H9 (cell line): ENCODE measurements around the gene FARSA. TPM values are rescaled to one million over a fixed set of nuclear protein-coding genes. Genes with fewer than 3 reads are reported as not detected.

Source experiments
- DNase-seq: peaks from one replicate; pipeline ENCODE4 v3.0.0-alpha.2; 2017
- H2AFZ ChIP-seq: one replicate; pipeline ENCODE4 v1.6.1; 2013; ENCODE audit warnings: mild to moderate bottlenecking, low read length, control low read depth, moderate library complexity
- H2AK5ac ChIP-seq: 2 replicates; pipeline ENCODE4 v1.6.1; 2013; ENCODE audit warnings: low read length, control low read depth, mixed read lengths; ENCODE audit not compliant: insufficient read length
- H2BK120ac ChIP-seq: one replicate; pipeline ENCODE4 v1.6.1; 2013; ENCODE audit warnings: low read depth, mild to moderate bottlenecking, low read length, control low read depth, inconsistent platforms; ENCODE audit not compliant: poor library complexity, severe bottlenecking
- H2BK12ac ChIP-seq: 2 replicates; pipeline ENCODE4 v1.6.1; 2013; ENCODE audit warnings: low read length, control low read depth, mixed read lengths, low read depth; ENCODE audit not compliant: insufficient read length
- H2BK15ac ChIP-seq: 2 replicates; pipeline ENCODE4 v1.6.1; 2013; ENCODE audit warnings: low read depth, low read length, control low read depth
- H2BK20ac ChIP-seq: one replicate; pipeline ENCODE4 v1.6.1; 2013; ENCODE audit warnings: low read depth, mild to moderate bottlenecking, low read length, control low read depth, inconsistent platforms; ENCODE audit not compliant: poor library complexity, severe bottlenecking
- H2BK5ac ChIP-seq: 2 replicates; pipeline ENCODE4 v1.6.1; 2013; ENCODE audit warnings: low read length, control low read depth, mixed read lengths; ENCODE audit not compliant: insufficient read length
- H3K14ac ChIP-seq: 2 replicates; pipeline ENCODE4 v1.6.1; 2013; ENCODE audit warnings: low read length, control low read depth; ENCODE audit not compliant: insufficient read depth
- H3K18ac ChIP-seq: 2 replicates; pipeline ENCODE4 v1.6.1; 2013; ENCODE audit warnings: low read depth, mild to moderate bottlenecking, mixed read lengths, low read length, control low read depth; ENCODE audit not compliant: insufficient read length
- H3K23ac ChIP-seq: 2 replicates; pipeline ENCODE4 v1.6.1; 2013; ENCODE audit warnings: low read length, control low read depth, mixed read lengths, low read depth; ENCODE audit not compliant: insufficient read length
- H3K23me2 ChIP-seq: 2 replicates; pipeline ENCODE4 v1.6.1; 2013; ENCODE audit warnings: low read depth, mild to moderate bottlenecking, mixed read lengths, low read length, control low read depth; ENCODE audit not compliant: insufficient read length, poor library complexity, severe bottlenecking
- H3K27ac ChIP-seq: 2 replicates; pipeline ENCODE4 v1.5.1; 2013; ENCODE audit warnings: low read length, control low read depth, mixed read lengths, low read depth; ENCODE audit not compliant: insufficient read length
- H3K27me3 ChIP-seq: 2 replicates; pipeline ENCODE4 v1.6.1; 2013; ENCODE audit warnings: low read length, control low read depth, inconsistent platforms; ENCODE audit not compliant: insufficient read depth
- H3K4ac ChIP-seq: 2 replicates; pipeline ENCODE4 v1.6.1; 2013; ENCODE audit warnings: low read depth, mild to moderate bottlenecking, control low read depth, inconsistent platforms, low read length, moderate library complexity
- H3K4me1 ChIP-seq: 2 replicates; pipeline ENCODE4 v1.6.1; 2013; ENCODE audit warnings: low read length, control low read depth, inconsistent platforms; ENCODE audit not compliant: insufficient read depth
- H3K4me2 ChIP-seq: 2 replicates; pipeline ENCODE4 v1.6.1; 2013; ENCODE audit warnings: low read length, control low read depth, mixed read lengths; ENCODE audit not compliant: insufficient read length, insufficient read depth
- H3K56ac ChIP-seq: 2 replicates; pipeline ENCODE4 v1.6.1; 2013; ENCODE audit warnings: low read depth, mild to moderate bottlenecking, mixed read lengths, low read length, control low read depth; ENCODE audit not compliant: insufficient read length
- H3K79me1 ChIP-seq: 2 replicates; pipeline ENCODE4 v1.6.1; 2013; ENCODE audit warnings: low read depth, mild to moderate bottlenecking, moderate library complexity, low read length, control low read depth, inconsistent platforms; ENCODE audit not compliant: insufficient read depth, poor library complexity, severe bottlenecking
- H3K79me2 ChIP-seq: 2 replicates; pipeline ENCODE4 v1.6.1; 2013; ENCODE audit warnings: low read length, control low read depth, inconsistent platforms; ENCODE audit not compliant: insufficient read depth
- H3K9ac ChIP-seq: 2 replicates; pipeline ENCODE4 v1.6.1; 2013; ENCODE audit warnings: low read length, control low read depth, mixed read lengths; ENCODE audit not compliant: insufficient read length; ENCODE audit errors: extremely low read depth
- H3K9me3 ChIP-seq: one replicate; pipeline ENCODE4 v1.6.1; 2013; ENCODE audit warnings: low read depth, low read length, inconsistent platforms; ENCODE audit not compliant: control insufficient read depth
- H3T11ph ChIP-seq: one replicate; pipeline ENCODE4 v1.6.1; 2013; ENCODE audit warnings: mild to moderate bottlenecking, low read length, control low read depth, inconsistent platforms
- H4K20me1 ChIP-seq: one replicate; pipeline ENCODE4 v1.6.1; 2013; ENCODE audit not compliant: control insufficient read depth, insufficient read length, insufficient read depth
- H4K5ac ChIP-seq: 2 replicates; pipeline ENCODE4 v1.6.1; 2013; ENCODE audit warnings: low read depth, mild to moderate bottlenecking, mixed read lengths, low read length, control low read depth; ENCODE audit not compliant: insufficient read length
- H4K8ac ChIP-seq: replicated peaks from 2 replicates; pipeline ENCODE4 v1.6.1; 2013; ENCODE audit warnings: low read length, control low read depth, mixed read lengths, low read depth; ENCODE audit not compliant: insufficient read length
- H4K91ac ChIP-seq: 2 replicates; pipeline ENCODE4 v1.6.1; 2013; ENCODE audit warnings: low read depth, mild to moderate bottlenecking, moderate library complexity, mixed read lengths, low read length, control low read depth; ENCODE audit not compliant: insufficient read length
- H3K27ac Mint-ChIP-seq, 3 experiments: 2 replicates in 2 of 3; 3 replicates in 1 of 3; pipeline ENCODE4 v1.8.0; 2020 to 2021; ENCODE audit warnings: mixed read lengths in 3 of 3, mild to moderate bottlenecking in 1 of 3, moderate library complexity in 1 of 3
- H3K27me3 Mint-ChIP-seq: 2 replicates; pipeline ENCODE4 v1.8.0; 2021; ENCODE audit warnings: low read depth, mild to moderate bottlenecking, moderate library complexity, mixed read lengths
- H3K36me3 Mint-ChIP-seq, 3 experiments: 2 replicates in 2 of 3; 3 replicates in 1 of 3; pipeline ENCODE4 v1.8.0; 2020 to 2021; ENCODE audit warnings: low read depth in 3 of 3, mixed read lengths in 3 of 3; ENCODE audit not compliant: insufficient read depth in 1 of 3
- H3K4me1 Mint-ChIP-seq, 2 experiments: 2 replicates each; pipeline ENCODE4 v1.8.0; 2020; ENCODE audit warnings: mixed read lengths in 2 of 2
- H3K4me3 Mint-ChIP-seq, 2 experiments: 2 replicates in 1 of 2; 3 replicates in 1 of 2; pipeline ENCODE4 v1.8.0; 2020 to 2021; ENCODE audit warnings: mild to moderate bottlenecking in 2 of 2, mixed read lengths in 2 of 2, moderate library complexity in 1 of 2
- H3K9me3 Mint-ChIP-seq, 2 experiments: 2 replicates in 1 of 2; 3 replicates in 1 of 2; pipeline ENCODE4 v1.8.0; 2020; ENCODE audit warnings: mild to moderate bottlenecking in 2 of 2, mixed read lengths in 2 of 2, moderate library complexity in 1 of 2
- CTCF ChIP-seq: fragments of 200-600 bp; sonication (generic); conservative IDR thresholded peaks from 3 replicates; pipeline ENCODE4 v1.8.0; 2021; ENCODE audit warnings: antibody characterized with exemption, mild to moderate bottlenecking
- whole genome bisulfite sequencing: extraction: QIAGEN DNeasy Blood & Tissue Kit; methylation state at CpG from one replicate; pipeline ENCODE4 v1.1.7; 2013; ENCODE audit warnings: missing lambda C conversion rate, low lambda C conversion rate, mixed read lengths; ENCODE audit not compliant: insufficient read length; ENCODE audit errors: extremely low coverage; 5-methylcytosine and 5-hydroxymethylcytosine counted together
- total RNA-seq: library from RNA; stranded (reverse); gene quantifications from 2 replicates; pipeline ENCODE4 v1.2.1, GENCODE V29; 2021

The FARSA gene
- total RNA-seq, 1 experiment from 2014 or later: 110 TPM

GRCh38 chr19:12930002-12930645 is 3.4 kb downstream of the FARSA start:
- Histone ChIP-seq H3K9ac (no peak overlapping the region), H2BK15ac (no peak overlapping the region)
- no peak for DNase-seq

More at GRCh38 chr19:12930002-12930645, 3.4 kb downstream of the FARSA start:
- Histone ChIP-seq H2AK5ac (no peak overlapping the region), H3K4me2 (no peak overlapping the region), H3K4ac (no peak overlapping the region), H3K9me3 (no peaks in the 10 kb centered on the region), H3T11ph (no peak overlapping the region), H4K20me1 (peaks cover 5% of the 10 kb centered on the region), H3K79me1 (peaks cover 6% of the 10 kb centered on the region), H4K5ac (no peak overlapping the region), H3K4me1 (no peaks in the 10 kb centered on the region), H3K23ac (no peak overlapping the region), H3K27me3 (no peaks in the 10 kb centered on the region), H3K56ac (no peak overlapping the region), H4K91ac (no peak overlapping the region), H4K8ac (no peak overlapping the region), H2BK5ac (no peak overlapping the region), H3K14ac (no peak overlapping the region), H2BK120ac (no peak overlapping the region), H3K27ac (no peak overlapping the region), H2AFZ (no peak overlapping the region), H3K79me2 (peaks cover 9% of the 10 kb centered on the region; the same call in 1 of the 2 replicates), H2BK12ac (no peak overlapping the region), H2BK20ac (no peak overlapping the region), H3K18ac (no peak overlapping the region), H3K23me2 (peaks cover 4% of the 10 kb centered on the region)
- H3K9me3 Mint-ChIP-seq: no peaks in the 10 kb centered on the region
- WGBS: no CpG with 5 or more reads among the region's 19 CpGs
- H3K4me1 Mint-ChIP-seq: peaks cover 10 to 13% of the 10 kb centered on the region in 2 experiments
- TF ChIP-seq CTCF: no peak
- no peak overlapping the region for H3K4me3 Mint-ChIP-seq
- H3K27me3 Mint-ChIP-seq: no peaks in the 10 kb centered on the region; the same call in 1 of the 2 replicates
- H3K27ac Mint-ChIP-seq: no peak overlapping the region
- H3K36me3 Mint-ChIP-seq: peaks cover 37 to 62% (median 52%) of the 10 kb centered on the region in 3 experiments; a peak in 6 of 7 replicates
